Tibial nerve (tissue), 4 donors: Measurements from ENCODE around the gene BGN.

Source experiments
- EP300 ChIP-seq, 2 donors: sonication (generic); formaldehyde crosslinking; IDR thresholded peaks; one replicate each; pipeline ENCODE4 v1.6.1; 2017; ENCODE audit warnings: antibody characterized with exemption in 2 of 2, mild to moderate bottlenecking in 1 of 2
- TF ChIP-seq, protein P1 (sequence below), 5 experiments: fragments of 200-600 bp in 3 of 5; fragments of 450-650 bp in 2 of 5; sonication (generic) in 3 of 5; IDR thresholded peaks; one replicate each; pipeline ENCODE4 v1.5.1; 2016 to 2019; ENCODE audit warnings: antibody characterized with exemption in 5 of 5, mild to moderate bottlenecking in 3 of 5, moderate library complexity in 2 of 5

DNA sequence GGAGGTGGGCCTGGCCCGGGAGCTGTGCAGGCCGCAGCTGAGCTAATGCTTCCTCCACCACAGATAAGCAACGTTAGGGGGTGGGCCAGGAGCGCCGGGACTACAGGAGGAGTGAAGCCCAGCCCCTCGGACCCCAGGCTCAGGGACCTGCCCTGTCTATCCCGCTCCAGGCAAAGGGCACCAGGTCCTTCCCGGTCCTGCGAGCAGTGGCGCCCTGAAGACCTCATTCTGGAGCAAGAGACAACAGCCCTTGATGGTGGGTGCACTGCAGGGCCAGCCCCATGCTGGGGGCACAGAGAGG lies 48.2 kb upstream of the BGN start:
- TF ChIP-seq, protein P1, sequence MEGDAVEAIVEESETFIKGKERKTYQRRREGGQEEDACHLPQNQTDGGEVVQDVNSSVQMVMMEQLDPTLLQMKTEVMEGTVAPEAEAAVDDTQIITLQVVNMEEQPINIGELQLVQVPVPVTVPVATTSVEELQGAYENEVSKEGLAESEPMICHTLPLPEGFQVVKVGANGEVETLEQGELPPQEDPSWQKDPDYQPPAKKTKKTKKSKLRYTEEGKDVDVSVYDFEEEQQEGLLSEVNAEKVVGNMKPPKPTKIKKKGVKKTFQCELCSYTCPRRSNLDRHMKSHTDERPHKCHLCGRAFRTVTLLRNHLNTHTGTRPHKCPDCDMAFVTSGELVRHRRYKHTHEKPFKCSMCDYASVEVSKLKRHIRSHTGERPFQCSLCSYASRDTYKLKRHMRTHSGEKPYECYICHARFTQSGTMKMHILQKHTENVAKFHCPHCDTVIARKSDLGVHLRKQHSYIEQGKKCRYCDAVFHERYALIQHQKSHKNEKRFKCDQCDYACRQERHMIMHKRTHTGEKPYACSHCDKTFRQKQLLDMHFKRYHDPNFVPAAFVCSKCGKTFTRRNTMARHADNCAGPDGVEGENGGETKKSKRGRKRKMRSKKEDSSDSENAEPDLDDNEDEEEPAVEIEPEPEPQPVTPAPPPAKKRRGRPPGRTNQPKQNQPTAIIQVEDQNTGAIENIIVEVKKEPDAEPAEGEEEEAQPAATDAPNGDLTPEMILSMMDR (IDR thresholded peaks at IDR 0.05) = no peak
- no peak for TF ChIP-seq EP300 (IDR thresholded peaks at IDR 0.05)
